Measurements from ENCODE around the gene ZNF385B. TPM values are rescaled to one million over a fixed set of nuclear protein-coding genes. Genes with fewer than 3 reads are reported as not detected.

The ZNF385B gene
- total RNA-seq, 2 donors from 2014 or later, result under 0.01 TPM; not detected in 1

DNA sequence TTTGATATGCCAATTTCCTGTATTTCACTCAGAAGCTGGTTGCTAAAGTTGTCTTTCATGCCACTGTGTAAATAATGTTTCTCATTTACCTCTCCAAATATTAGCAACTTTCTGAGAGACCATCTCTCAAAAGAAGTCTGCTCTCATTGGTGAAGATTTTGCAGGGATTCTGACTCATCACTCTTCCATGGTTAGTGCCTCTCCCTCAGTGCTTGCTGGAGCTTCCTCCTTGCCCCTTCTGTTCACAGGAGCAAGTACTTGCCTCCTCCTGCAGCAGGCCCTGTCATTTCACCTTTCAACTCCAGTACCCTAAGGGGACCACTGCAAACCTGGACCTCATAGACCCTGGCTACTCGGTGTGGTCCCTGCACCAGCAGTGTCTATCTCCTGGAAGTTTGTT lies 168.8 kb downstream of the ZNF385B start:
- Histone ChIP-seq H3K9me3 (no peaks in the 10 kb centered on the region), H3K4me1 (no peaks in the 10 kb centered on the region), H3K4me3 (no peak overlapping the region), H3K27me3 (no peaks in the 10 kb centered on the region), H3K36me3 (replicated peaks in 1 of 2; ENCODE audit: insufficient read depth in 1 of 2, low read depth in 2 of 2) (no peaks in the 10 kb centered on the region), H3K27ac (no peak overlapping the region)
- 72 to 83% methylated on average over 1 of the region's 1 CpG for WGBS, 2 donors
- TF ChIP-seq CTCF (IDR thresholded peaks at IDR 0.05), result no peak
- no peak for TF ChIP-seq POLR2A (IDR thresholded peaks at IDR 0.05)
- ATAC-seq, result no peak
- intact Hi-C loops (cut with DNase I), result no loop called here
- DNase-seq, result no peak

DNA sequence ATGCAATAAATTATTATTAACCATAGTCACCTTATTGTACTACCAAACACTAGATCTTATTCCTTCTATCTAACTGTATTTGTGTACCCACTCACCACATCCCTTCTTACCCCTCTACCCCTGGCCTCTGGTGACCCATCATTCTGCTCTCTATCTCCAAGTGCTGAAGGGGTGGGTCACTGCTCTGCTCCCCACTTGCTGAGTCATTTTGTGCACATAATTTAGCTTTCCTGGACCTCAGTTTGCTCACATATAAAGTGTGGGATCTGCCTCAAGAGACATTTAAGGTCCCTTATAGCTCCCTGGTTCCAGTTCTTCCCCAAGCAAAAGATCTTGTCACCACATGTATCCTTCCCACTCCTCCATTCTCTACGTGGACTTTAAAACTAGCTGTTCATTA lies 169.4 kb downstream of the ZNF385B start:
- Histone ChIP-seq H3K27me3 (no peaks in the 10 kb centered on the region), H3K4me1 (no peaks in the 10 kb centered on the region), H3K9me3 (no peaks in the 10 kb centered on the region), H3K36me3 (replicated peaks in 1 of 2; ENCODE audit: insufficient read depth in 1 of 2, low read depth in 2 of 2) (no peaks in the 10 kb centered on the region), H3K27ac (no peak overlapping the region), H3K4me3 (no peak overlapping the region)
- DNase-seq (no peak), ATAC-seq (no peak)
- TF ChIP-seq CTCF (IDR thresholded peaks at IDR 0.05) (no peak), POLR2A (IDR thresholded peaks at IDR 0.05) (no peak)
- WGBS, 2 donors, result 27 to 51% methylated on average over 1 of the region's 1 CpG
- intact Hi-C loops (cut with DNase I), result no loop called here

DNA sequence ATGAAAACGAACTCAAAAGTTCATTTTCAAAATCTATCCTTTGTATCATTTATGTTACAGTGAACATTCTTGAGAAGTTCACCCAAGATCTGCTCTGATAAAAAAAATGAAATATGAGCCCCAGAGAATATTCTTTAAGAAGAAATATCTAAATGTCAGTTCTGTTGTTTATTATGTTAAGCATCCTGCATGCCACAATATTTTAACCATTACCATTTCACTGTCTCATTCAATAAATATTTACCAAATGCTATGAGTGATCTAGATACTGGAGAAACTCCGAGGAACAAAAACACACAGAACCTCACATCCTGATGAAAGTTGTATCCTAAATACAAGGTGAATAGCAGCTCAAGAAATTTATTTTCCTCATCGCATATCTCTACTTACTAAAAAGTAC lies 170.2 kb downstream of the ZNF385B start:
- H3K9me3 ChIP-seq, result no peaks in the 10 kb centered on the region
- no peaks in the 10 kb centered on the region for H3K27me3 ChIP-seq
- intact Hi-C loops (cut with DNase I), result no loop called here
- no peaks in the 10 kb centered on the region for H3K36me3 ChIP-seq (replicated peaks in 1 of 2; ENCODE audit: insufficient read depth in 1 of 2, low read depth in 2 of 2)
- no peak overlapping the region for H3K27ac ChIP-seq
- H3K4me3 ChIP-seq, result no peak overlapping the region
- ATAC-seq (no peak), DNase-seq (no peak)
- H3K4me1 ChIP-seq, result no peaks in the 10 kb centered on the region
- 68 to 72% methylated on average over 3 of the region's 3 CpGs for WGBS, 2 donors
- no peak for TF ChIP-seq POLR2A (IDR thresholded peaks at IDR 0.05)

DNA sequence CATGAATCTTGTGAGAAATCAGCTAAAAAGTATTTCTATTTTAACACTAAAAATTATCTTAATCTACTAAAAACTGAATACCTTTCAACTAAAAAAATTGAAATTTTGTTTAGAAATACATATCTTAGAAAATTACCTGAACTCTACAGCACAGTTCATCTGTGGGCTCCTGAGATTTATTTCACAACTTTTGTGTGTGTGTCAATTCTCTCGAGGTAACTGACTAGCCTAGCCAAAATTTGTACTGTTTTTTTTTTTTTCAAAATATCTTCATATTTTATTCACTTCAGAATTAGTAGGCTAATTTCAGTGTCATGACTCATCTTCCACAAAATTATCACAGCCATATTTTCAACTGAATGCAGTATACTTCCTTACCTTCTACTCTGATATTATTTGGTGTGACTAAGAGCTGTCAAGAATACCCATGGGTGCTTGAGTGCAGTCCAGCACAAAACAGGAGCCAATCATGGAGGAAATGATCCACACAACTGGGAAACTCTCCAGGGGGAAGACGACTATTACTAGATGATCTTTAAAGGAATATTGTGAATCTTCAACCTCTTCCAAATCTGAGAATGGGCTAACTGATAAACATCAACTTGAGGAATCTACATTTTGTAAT lies 174.6 kb downstream of the ZNF385B start:
- no peaks in the 10 kb centered on the region for H3K27me3 ChIP-seq
- 46 to 62% methylated on average over 2 of the region's 2 CpGs for WGBS, 2 donors
- no peak for ATAC-seq

DNA sequence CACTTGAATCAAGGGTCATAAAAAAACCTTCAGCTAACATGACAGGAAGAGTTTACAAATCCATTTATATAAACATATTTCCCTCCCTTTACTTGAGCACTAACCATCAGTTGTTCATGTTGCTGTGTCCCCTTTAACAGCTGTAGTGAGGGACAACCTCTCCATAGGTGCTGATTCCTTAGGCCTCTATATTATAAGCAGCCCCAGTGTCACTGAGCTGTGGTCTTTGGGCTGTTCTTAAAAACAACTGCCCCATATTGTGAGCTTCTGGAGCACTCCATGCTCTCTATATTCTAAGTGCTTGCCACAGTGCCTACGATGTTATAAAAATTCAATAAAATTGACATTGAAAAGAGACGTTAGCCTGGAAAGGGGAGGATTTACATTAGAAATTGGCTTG lies 175.3 kb downstream of the ZNF385B start:
- H3K27me3 ChIP-seq, result no peaks in the 10 kb centered on the region

More for the DNA sequence above, 174.6 kb downstream of the ZNF385B start:
- TF ChIP-seq CTCF (IDR thresholded peaks at IDR 0.05) (no peak), POLR2A (IDR thresholded peaks at IDR 0.05) (no peak)
- Histone ChIP-seq H3K4me1 (no peaks in the 10 kb centered on the region), H3K27ac (no peak overlapping the region), H3K9me3 (no peaks in the 10 kb centered on the region), H3K36me3 (replicated peaks in 1 of 2; ENCODE audit: insufficient read depth in 1 of 2, low read depth in 2 of 2) (no peaks in the 10 kb centered on the region), H3K4me3 (no peak overlapping the region)
- no peak for DNase-seq
- intact Hi-C loops (cut with DNase I), result no loop called here

More for the DNA sequence above, 175.3 kb downstream of the ZNF385B start:
- intact Hi-C loops (cut with DNase I), result no loop called here
- DNase-seq (no peak), ATAC-seq (no peak)
- Histone ChIP-seq H3K4me1 (no peaks in the 10 kb centered on the region), H3K9me3 (no peaks in the 10 kb centered on the region), H3K36me3 (replicated peaks in 1 of 2; ENCODE audit: insufficient read depth in 1 of 2, low read depth in 2 of 2) (no peaks in the 10 kb centered on the region), H3K27ac (no peak overlapping the region), H3K4me3 (no peak overlapping the region)
- TF ChIP-seq CTCF (IDR thresholded peaks at IDR 0.05) (no peak), POLR2A (IDR thresholded peaks at IDR 0.05) (no peak)
- WGBS, 2 donors, result 65 to 80% methylated on average over 2 of the region's 2 CpGs

Measured in body of pancreas (tissue), 4 donors.